GF-D8 (cell line): ENCODE results near the gene CRTAC1.
"Not testable (repeated sequence)": the region's sequence is repeated elsewhere in the genome, so short reads cannot be mapped to it uniquely, and the experiment has no call there.

Experiments
- DNase-seq: peaks from one replicate; lab custom pipeline; 2025; lab: John Stamatoyannopoulos, UW

Gene CRTAC1

GRCh38 chr10:97842656-97843280 lies 187.7 kb downstream of the CRTAC1 start:
- DNase-seq = peak; percentile 38

- DNase-seq = not testable (repeated sequence)
These were observed 188.3 kb downstream of the CRTAC1 start for GRCh38 chr10:97842114-97842513.

- DNase-seq = not testable (repeated sequence)
These were observed 189.3 kb downstream of the CRTAC1 start for GRCh38 chr10:97841166-97841565.

GRCh38 chr10:97838091-97838490 lies 192.3 kb downstream of the CRTAC1 start:
- no peak for DNase-seq

GRCh38 chr10:97836446-97836845 lies 194.0 kb downstream of the CRTAC1 start:
- DNase-seq = no peak

- no peak for DNase-seq
These were observed 199.2 kb downstream of the CRTAC1 start for GRCh38 chr10:97831259-97831658.

- DNase-seq = no peak
These were observed 200.4 kb downstream of the CRTAC1 start for GRCh38 chr10:97830064-97830463.

- no peak for DNase-seq
These were observed 201.7 kb downstream of the CRTAC1 start for GRCh38 chr10:97828721-97829120.

- DNase-seq = no peak
These were observed 202.6 kb downstream of the CRTAC1 start for GRCh38 chr10:97827702-97828291.

GRCh38 chr10:97826892-97827291 lies 203.5 kb downstream of the CRTAC1 start:
- DNase-seq = no peak

GRCh38 chr10:97825020-97825760 lies 205.2 kb downstream of the CRTAC1 start:
- no peak for DNase-seq

- no peak for DNase-seq
These were observed 206.7 kb downstream of the CRTAC1 start for GRCh38 chr10:97823734-97824133.

- no peak for DNase-seq
These were observed 208.1 kb downstream of the CRTAC1 start for GRCh38 chr10:97822261-97822687.

GRCh38 chr10:97821308-97822038 lies 208.9 kb downstream of the CRTAC1 start:
- no peak for DNase-seq

GRCh38 chr10:97820096-97820704 lies 210.2 kb downstream of the CRTAC1 start:
- DNase-seq = no peak

GRCh38 chr10:97818572-97818971 lies 211.8 kb downstream of the CRTAC1 start:
- DNase-seq = no peak

- DNase-seq = no peak
These were observed 213.8 kb downstream of the CRTAC1 start for GRCh38 chr10:97816609-97817008.
